Measurements from ENCODE around the gene ANKRD42. TPM values are rescaled to one million over a fixed set of nuclear protein-coding genes. Genes with fewer than 3 reads are reported as not detected.

The ANKRD42 gene
- total RNA-seq, 4 donors from 2014 or later, result 3.6 to 27.2 (median 9.8) TPM

DNA sequence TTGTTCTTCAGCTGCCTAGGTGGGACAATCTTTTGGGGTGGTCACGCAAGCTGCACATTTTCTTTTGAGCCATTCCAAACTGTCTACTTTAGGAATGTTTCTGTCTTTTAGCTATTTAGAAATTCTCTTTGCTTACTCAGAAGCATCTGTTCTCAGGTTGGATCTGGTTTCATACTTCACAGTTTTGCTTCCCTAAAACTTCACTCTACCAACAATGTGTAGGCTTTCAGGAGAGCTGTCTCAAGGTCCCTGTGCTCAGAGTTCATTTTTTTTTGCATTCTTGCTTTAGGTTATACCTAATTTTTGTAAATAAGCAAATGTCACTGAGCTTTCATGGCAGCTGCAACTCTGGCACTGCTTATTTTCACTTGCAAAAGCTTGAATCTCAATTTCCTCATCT, 55.9 kb downstream of the ANKRD42 start:
- H3K4me3 ChIP-seq, result no peak overlapping the region

DNA sequence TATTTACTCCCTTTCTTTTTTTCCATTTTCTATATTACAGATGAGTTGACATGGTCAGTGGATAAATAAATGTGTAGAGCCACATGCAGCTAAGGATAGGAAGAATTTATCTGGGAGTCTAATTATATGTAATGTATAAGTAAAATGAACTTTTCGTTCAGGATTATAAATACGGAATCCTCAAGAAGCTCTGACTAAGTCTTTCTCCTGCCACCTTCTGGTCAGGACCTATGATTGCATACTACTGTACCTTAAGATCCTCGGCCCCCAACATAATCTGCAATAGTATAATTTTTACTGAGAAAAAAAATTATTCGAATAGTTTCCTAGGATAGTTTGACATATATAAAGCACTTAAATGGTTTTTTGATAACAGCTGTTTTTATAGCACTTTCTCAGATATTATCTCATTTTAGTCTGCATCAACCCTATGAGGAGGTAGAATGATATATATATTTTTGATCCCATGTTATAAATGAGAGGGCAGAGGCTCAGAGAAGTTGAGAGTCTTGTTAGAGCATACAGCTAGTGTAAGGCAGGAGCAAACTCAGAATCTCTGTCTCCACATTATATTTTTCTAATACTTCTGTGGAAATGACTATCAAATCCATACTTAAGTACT, 56.6 kb downstream of the ANKRD42 start:
- Histone ChIP-seq H3K4me3 (no peak overlapping the region), H3K27me3 (no peaks in the 10 kb centered on the region)
- no peak for DNase-seq

More for the DNA sequence above, 55.9 kb downstream of the ANKRD42 start:
- TF ChIP-seq, protein P1, sequence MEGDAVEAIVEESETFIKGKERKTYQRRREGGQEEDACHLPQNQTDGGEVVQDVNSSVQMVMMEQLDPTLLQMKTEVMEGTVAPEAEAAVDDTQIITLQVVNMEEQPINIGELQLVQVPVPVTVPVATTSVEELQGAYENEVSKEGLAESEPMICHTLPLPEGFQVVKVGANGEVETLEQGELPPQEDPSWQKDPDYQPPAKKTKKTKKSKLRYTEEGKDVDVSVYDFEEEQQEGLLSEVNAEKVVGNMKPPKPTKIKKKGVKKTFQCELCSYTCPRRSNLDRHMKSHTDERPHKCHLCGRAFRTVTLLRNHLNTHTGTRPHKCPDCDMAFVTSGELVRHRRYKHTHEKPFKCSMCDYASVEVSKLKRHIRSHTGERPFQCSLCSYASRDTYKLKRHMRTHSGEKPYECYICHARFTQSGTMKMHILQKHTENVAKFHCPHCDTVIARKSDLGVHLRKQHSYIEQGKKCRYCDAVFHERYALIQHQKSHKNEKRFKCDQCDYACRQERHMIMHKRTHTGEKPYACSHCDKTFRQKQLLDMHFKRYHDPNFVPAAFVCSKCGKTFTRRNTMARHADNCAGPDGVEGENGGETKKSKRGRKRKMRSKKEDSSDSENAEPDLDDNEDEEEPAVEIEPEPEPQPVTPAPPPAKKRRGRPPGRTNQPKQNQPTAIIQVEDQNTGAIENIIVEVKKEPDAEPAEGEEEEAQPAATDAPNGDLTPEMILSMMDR (IDR thresholded peaks at IDR 0.05), result no peak
- TF ChIP-seq POLR2A (IDR thresholded peaks at IDR 0.05), result no peak
- H3K4me1 ChIP-seq, result no peaks in the 10 kb centered on the region
- DNase-seq, result no peak
- no peak overlapping the region for H3K27ac ChIP-seq
- no peaks in the 10 kb centered on the region for H3K36me3 ChIP-seq
- no peaks in the 10 kb centered on the region for H3K27me3 ChIP-seq
- no peaks in the 10 kb centered on the region for H3K9me3 ChIP-seq

DNA sequence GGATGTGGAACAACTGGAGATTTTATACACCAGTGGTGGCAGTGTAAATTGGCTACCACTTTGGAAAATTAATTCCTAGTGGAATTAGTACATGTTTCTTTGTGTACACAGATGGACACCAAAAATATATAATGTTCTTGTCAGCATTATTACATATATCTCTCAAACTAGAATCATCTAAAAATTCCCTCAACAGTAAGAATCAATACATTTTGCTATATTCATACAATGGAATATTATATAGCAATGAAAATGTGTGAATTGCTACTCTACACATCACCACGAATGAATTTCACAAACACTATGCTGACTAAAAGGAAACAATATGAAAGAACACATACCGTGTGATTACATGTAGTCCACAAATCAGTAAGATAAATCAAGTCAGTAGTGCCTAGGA, 58.8 kb downstream of the ANKRD42 start:
- no peaks in the 10 kb centered on the region for H3K4me1 ChIP-seq

More for the DNA sequence above, 56.6 kb downstream of the ANKRD42 start:
- TF ChIP-seq POLR2A (IDR thresholded peaks at IDR 0.05), result no peak
- TF ChIP-seq, protein P1 (IDR thresholded peaks at IDR 0.05), result peak in 5 of 6 experiments; percentile 50 to 75 (median 66)
- Histone ChIP-seq H3K36me3 (no peaks in the 10 kb centered on the region), H3K27ac (no peak overlapping the region), H3K9me3 (no peaks in the 10 kb centered on the region), H3K4me1 (no peaks in the 10 kb centered on the region)

DNA sequence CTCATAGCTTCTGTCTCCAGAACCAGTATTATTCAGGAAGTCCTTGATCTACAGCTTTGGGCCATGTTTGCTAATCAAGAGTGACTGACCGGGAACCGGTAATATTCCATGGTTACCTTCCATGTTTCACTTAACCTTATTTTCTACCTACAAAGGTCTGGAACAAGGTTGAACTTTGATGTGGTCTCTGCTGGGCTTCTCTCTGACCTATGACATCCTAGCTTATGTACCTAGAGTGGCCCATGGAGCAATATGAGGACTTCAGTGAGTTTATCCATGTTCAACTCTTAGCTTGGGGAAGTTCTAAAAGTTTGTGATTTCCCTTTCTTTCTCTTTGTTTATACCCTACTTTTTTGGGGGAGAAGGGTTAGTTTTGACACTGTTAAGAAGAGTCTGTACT, 59.4 kb downstream of the ANKRD42 start:
- no peak overlapping the region for H3K27ac ChIP-seq
- peaks cover 0 to 3% (median 0%) of the 10 kb centered on the region in 4 donors for H3K4me1 ChIP-seq
- H3K4me3 ChIP-seq, result no peak overlapping the region
- peaks cover 0 to 5% (median 0%) of the 10 kb centered on the region in 3 donors for H3K36me3 ChIP-seq
- TF ChIP-seq, protein P1 (IDR thresholded peaks at IDR 0.05), result no peak
- no peak for TF ChIP-seq POLR2A (IDR thresholded peaks at IDR 0.05)
- no peaks in the 10 kb centered on the region for H3K9me3 ChIP-seq
- no peak for DNase-seq
- no peaks in the 10 kb centered on the region for H3K27me3 ChIP-seq

More for the DNA sequence above, 58.8 kb downstream of the ANKRD42 start:
- Histone ChIP-seq H3K27me3 (no peaks in the 10 kb centered on the region), H3K36me3 (no peaks in the 10 kb centered on the region), H3K4me3 (no peak overlapping the region), H3K9me3 (no peaks in the 10 kb centered on the region), H3K27ac (no peak overlapping the region)
- no peak for DNase-seq
- TF ChIP-seq POLR2A (IDR thresholded peaks at IDR 0.05), result no peak
- TF ChIP-seq, protein P1 (IDR thresholded peaks at IDR 0.05), result no peak

DNA sequence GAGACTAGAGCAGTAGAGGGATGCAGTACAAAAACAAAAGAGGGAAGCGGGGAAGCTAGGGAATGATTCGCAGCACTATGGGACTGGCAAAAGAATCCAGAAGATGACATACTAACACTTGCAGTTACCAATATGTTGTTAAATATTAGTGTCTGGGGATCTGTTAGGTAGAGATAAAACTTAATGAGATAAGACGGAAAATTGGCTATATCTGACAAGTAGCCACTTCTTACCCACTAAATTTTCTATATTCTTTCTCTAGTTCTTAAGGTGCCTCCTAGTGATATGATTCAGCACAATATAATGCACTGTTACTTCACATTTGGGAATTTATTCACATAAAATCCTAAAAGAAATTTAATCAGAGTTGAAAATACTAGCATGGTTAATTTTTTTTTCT, 61.9 kb downstream of the ANKRD42 start:
- Histone ChIP-seq H3K36me3 (peaks cover 0 to 23% (median 0%) of the 10 kb centered on the region in 3 donors), H3K9me3 (no peaks in the 10 kb centered on the region), H3K4me3 (no peak overlapping the region), H3K4me1 (peaks cover 0 to 8% (median 0%) of the 10 kb centered on the region in 4 donors), H3K27me3 (no peaks in the 10 kb centered on the region), H3K27ac (no peak overlapping the region)
- TF ChIP-seq POLR2A (IDR thresholded peaks at IDR 0.05), result no peak
- TF ChIP-seq, protein P1 (IDR thresholded peaks at IDR 0.05), result no peak
- DNase-seq, result no peak
